Muscle layer of duodenum (tissue), 2 donors: ENCODE results near the gene DAB1.

Source experiments
- H3K27ac ChIP-seq: one replicate; pipeline ENCODE4 v1.7.0; 2013; ENCODE audit warnings: mild to moderate bottlenecking, low read length
- H3K27me3 ChIP-seq: one replicate; pipeline ENCODE4 v1.7.0; 2013; ENCODE audit warnings: low read depth, mild to moderate bottlenecking, control low read depth, low read length
- H3K36me3 ChIP-seq, 2 donors: one replicate each; pipeline ENCODE4 v1.7.0; 2013; ENCODE audit warnings: low read length in 2 of 2, control low read depth in 1 of 2, mild to moderate bottlenecking in 1 of 2; ENCODE audit not compliant: insufficient read depth in 2 of 2, control insufficient read depth in 1 of 2
- H3K4me1 ChIP-seq, 2 donors: one replicate each; pipeline ENCODE4 v1.7.0; 2013; ENCODE audit warnings: low read length in 2 of 2, mild to moderate bottlenecking in 2 of 2, control low read depth in 1 of 2, moderate library complexity in 1 of 2; ENCODE audit not compliant: insufficient read depth in 2 of 2, control insufficient read depth in 1 of 2
- H3K4me3 ChIP-seq, 2 donors: one replicate each; pipeline ENCODE4 v1.7.0; 2013; ENCODE audit warnings: low read length in 2 of 2, low read depth in 1 of 2, mild to moderate bottlenecking in 1 of 2
- H3K9me3 ChIP-seq, 2 donors: one replicate each; pipeline ENCODE4 v1.7.0; 2013; ENCODE audit warnings: low read length in 2 of 2, control low read depth in 1 of 2, mild to moderate bottlenecking in 1 of 2; ENCODE audit not compliant: control insufficient read depth in 1 of 2
- donor health status: healthy.

DAB1 gene

DNA sequence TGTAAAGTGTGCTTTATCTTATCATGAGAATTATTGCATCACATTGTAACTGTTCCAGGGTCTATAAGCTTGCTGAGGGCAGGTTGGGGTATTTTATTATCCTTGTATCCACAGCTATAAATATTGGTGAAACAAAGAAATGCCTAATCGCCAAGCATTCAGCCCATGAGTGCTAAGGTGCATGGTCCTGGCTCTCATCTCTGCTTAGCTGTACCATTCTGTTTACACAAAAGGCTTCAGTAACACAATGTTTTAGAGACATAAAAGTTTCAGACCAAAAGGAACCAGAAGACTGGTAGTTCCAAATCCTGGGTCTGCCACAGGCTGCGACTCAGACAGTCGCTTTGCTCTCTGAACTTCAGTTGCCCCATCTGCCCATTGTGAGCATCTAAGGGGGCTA, 358.4 kb downstream of the DAB1 start:
- Histone ChIP-seq H3K27me3 (no peaks in the 10 kb centered on the region), H3K4me3 (no peak overlapping the region), H3K36me3 (no peaks in the 10 kb centered on the region), H3K27ac (no peak overlapping the region), H3K9me3 (no peaks in the 10 kb centered on the region), H3K4me1 (peaks cover 0 to 11% of the 10 kb centered on the region in 2 donors)

DNA sequence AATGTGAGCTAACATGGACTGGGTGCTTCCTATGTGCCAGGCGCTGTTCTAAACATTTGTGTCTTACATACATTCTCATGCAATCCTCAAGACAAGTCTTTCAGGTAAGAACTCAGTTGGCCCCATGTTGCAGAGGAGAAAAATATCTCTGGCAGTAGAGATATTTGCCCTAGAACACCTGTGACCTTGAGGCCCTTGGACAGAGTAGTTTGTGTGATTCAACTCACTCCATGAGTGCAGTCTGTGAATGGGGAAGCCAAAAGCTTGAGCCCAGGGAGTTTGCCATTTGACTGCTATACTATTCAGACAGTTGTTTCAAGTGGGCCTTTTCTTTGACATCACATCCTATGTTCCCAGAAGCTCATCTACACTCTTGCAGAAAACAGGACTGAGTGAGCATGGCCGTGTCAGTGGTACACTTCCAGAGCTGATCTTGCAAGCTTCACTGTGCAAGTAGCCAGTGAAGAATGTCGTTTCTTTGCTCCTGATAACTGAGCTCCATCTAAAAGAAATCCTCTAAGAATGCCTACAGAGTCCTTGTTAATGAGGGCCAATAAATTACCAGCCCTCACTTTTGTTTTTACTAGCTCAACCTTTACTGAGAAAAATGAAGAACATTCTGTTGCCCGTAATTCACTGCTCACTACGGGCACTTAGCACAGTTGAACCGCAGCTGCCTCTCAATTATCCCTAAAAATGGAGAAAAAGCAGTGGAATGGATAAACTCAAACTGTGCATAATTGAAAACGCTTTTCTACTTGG, 359.3 kb downstream of the DAB1 start:
- Histone ChIP-seq H3K27ac (no peak overlapping the region), H3K9me3 (no peaks in the 10 kb centered on the region), H3K4me1 (peaks cover 0 to 11% of the 10 kb centered on the region in 2 donors)

DNA sequence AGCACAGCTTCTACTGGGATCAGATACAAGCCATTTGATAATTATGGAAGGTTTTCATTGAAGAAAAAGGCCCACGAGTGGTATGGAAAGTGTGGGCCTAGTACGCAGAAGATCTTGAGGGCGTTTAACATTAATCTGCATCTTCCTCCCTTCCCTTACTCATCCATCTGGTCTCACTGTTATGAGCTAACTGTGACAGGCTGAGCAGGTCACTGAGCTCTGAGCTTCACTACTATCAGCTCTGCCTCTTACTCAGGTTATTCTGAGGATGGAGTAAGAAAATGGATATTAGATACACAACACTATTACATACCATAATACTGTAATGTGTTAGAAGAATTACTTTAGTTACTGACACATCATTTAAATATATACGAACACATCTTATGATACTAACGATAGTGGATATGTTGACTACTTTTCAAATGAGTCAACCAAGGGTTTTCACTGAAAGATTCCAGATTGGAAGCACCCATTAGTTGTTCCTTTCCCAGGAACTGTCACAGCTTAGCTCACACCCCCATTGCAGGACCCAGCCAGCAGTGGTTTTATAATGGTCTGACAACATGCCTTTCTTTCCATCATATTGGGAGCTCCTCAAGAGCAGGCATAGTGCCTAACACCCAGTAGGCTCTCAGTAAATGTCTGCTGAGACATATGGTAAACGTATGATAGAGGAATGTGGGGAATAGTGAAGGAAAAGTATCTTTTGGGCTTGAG, 360.3 kb downstream of the DAB1 start:
- Histone ChIP-seq H3K36me3 (no peaks in the 10 kb centered on the region), H3K27ac (no peak overlapping the region), H3K27me3 (no peaks in the 10 kb centered on the region), H3K9me3 (no peaks in the 10 kb centered on the region), H3K4me3 (no peak overlapping the region), H3K4me1 (peaks cover 0 to 10% of the 10 kb centered on the region in 2 donors)

More for the DNA sequence above, 359.3 kb downstream of the DAB1 start:
- Histone ChIP-seq H3K27me3 (no peaks in the 10 kb centered on the region), H3K36me3 (no peaks in the 10 kb centered on the region), H3K4me3 (no peak overlapping the region)

DNA sequence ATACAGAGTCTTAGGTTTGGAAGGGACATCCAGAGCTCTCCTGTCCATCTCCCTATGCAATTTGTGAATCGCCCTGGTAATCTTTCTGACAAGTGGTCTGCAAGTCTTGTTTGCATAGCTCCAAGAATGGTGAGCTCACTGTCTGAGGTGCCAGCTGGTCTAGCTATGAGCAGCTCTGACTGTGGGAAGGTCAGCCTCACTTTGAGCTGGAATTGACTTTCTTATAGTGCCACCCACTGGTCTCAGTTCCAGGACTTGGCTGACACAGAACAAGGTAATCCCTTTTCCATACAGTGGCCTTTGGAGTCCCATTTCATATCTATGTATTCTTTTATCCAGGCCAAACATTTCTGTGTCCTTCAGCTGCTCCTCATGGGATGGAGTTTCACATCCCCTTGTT, 362.5 kb downstream of the DAB1 start:
- no peak overlapping the region for H3K27ac ChIP-seq
- no peak overlapping the region for H3K4me3 ChIP-seq
- no peaks in the 10 kb centered on the region for H3K9me3 ChIP-seq
- no peaks in the 10 kb centered on the region for H3K27me3 ChIP-seq
- H3K4me1 ChIP-seq = peaks cover 0 to 7% of the 10 kb centered on the region in 2 donors
- H3K36me3 ChIP-seq = no peaks in the 10 kb centered on the region

DNA sequence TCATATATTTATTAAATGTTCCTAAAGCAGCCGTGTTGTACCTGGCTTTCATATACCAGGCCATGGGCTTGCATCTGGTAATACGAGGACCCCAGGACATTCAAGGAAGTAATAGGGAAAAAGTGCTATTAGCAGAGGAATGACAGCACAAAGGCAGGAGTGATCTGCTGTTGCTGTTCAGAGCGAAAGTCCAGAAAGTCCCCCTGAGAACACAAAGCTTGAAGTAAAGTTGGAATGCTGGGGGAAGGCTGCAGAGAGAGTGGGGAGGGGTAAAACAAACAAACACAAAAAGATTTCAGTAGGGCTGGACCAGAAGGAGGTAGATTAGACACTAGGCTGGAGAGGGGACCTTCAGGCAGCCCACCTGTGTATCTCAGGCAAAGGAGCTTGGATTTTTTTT, 363.4 kb downstream of the DAB1 start:
- Histone ChIP-seq H3K4me1 (no peaks in the 10 kb centered on the region), H3K36me3 (no peaks in the 10 kb centered on the region), H3K4me3 (no peak overlapping the region), H3K27me3 (no peaks in the 10 kb centered on the region), H3K27ac (no peak overlapping the region), H3K9me3 (no peaks in the 10 kb centered on the region)

DNA sequence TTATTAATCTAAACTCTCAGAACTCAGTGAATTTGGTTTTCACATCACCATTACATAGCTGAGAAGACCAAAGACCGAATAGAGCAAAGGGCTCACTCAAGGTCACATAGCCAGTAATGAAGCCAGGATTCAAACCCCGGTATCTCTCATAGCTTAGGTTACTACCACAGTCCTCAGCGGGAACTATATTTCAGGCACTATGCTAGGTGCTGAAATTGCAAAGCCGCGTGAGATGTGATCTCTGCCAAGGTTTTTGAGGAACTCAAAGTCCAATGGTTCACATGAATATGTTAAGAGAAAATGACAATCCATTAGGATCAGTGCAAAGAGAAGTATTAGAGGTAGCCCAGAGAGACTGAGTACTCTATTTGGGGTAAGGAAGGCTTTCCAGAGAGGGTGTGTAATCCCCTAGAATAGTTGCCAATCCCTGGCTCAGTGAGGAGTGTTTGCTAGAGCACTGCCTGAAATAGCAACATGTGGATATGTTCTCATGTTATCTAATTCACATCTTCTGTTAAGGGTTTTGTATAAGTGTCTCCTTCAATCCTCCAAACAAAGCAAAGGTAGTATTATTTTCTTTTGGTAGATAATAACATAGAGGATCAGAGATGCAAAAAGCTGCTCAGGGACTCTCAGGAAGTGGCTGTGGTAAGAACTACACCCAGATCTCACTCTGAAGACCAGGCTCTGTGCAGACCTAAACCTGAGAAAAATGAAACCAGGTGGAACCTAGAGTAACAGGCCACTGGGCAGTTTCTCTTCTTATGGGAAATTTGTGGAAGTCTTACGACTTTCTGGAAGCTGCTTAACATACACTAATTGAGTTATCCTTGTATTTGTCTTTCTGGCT, 365.0 kb downstream of the DAB1 start:
- H3K27ac ChIP-seq = no peak overlapping the region
- no peak overlapping the region for H3K4me3 ChIP-seq
- H3K36me3 ChIP-seq = no peaks in the 10 kb centered on the region
- no peaks in the 10 kb centered on the region for H3K4me1 ChIP-seq
- no peaks in the 10 kb centered on the region for H3K9me3 ChIP-seq
- no peaks in the 10 kb centered on the region for H3K27me3 ChIP-seq

DNA sequence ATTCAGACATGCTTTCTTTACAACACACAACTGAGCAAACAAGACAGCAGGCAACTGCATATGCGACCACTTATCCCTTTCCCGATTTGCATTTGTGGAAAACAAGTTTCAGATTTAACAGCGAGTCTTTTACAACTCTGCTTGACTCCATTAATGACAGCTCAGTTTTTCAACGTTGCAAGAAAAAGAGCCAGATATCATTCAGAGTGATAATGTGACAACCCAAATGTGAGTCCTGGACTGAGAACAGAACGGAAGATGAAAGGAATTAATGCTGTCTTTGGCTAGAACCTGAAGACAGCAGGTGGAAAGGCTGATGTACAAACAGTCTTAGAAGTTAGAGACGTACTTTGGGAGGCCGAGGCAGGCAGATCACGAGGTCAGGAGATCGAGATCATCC, 375.0 kb downstream of the DAB1 start:
- Histone ChIP-seq H3K4me1 (no peaks in the 10 kb centered on the region), H3K27me3 (no peaks in the 10 kb centered on the region), H3K27ac (no peak overlapping the region), H3K36me3 (no peaks in the 10 kb centered on the region), H3K4me3 (no peak overlapping the region), H3K9me3 (no peaks in the 10 kb centered on the region)

DNA sequence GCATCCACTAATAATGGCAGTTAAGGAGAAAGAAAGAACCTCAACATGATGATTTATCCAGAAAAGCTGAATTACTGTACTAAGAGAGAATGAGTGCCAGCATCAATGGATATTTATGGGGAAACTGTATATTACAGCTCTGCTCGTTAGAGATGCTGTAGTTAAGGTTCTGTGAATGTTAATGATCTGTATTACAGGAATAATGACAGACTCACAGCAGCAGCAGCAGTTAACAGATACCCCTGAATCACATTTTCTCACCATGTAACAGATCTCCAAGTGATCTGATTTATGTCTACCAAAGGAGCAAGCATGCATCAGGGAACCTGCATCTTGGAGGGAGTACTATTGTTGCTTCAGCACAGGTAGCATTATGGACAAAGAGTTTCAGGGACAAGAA, 377.4 kb downstream of the DAB1 start:
- H3K4me3 ChIP-seq = no peak overlapping the region
- no peaks in the 10 kb centered on the region for H3K27me3 ChIP-seq
- no peak overlapping the region for H3K27ac ChIP-seq
- H3K9me3 ChIP-seq = no peaks in the 10 kb centered on the region
- H3K4me1 ChIP-seq = no peaks in the 10 kb centered on the region
- no peaks in the 10 kb centered on the region for H3K36me3 ChIP-seq

DNA sequence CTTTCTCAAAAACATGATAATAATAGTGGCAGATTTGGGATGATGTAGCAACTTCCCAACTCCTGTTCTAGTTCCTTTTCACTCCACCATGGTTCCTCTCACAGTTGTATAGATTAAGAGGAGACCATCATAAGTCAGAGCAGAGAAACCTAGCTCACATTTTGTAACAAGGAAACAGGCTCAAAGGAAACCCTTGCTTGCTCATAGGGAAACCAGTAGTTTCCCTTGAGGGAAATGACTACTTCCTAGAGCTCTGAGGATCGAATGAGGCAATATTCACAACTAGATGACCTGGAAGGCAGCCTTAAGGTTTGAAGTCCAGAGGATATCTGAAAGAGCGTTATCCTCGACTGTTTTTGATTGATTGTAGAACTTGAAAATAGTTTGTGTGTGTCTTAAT, 382.0 kb downstream of the DAB1 start:
- H3K9me3 ChIP-seq = no peaks in the 10 kb centered on the region
- no peak overlapping the region for H3K27ac ChIP-seq
- no peaks in the 10 kb centered on the region for H3K36me3 ChIP-seq
- no peaks in the 10 kb centered on the region for H3K27me3 ChIP-seq
- no peak overlapping the region for H3K4me3 ChIP-seq
- H3K4me1 ChIP-seq = no peaks in the 10 kb centered on the region

DNA sequence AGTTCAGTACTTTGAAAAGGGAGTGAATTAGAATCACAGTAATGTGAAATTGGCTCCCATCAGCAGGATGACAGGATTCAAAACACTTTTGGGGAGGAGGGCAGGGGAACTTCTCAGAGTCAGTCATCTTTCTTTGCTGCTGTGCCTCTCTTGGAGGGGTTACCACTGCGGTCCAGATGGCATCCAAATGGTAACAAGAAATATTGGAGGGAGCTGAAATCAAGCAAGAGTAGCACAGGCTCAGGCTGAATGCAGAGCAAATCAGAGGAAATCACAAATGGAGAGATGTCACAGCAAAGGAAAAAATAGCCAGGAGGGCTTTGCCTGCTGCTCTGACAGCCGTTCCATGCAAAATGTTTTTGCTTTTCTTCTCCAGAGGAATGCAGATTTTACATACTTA, 383.0 kb downstream of the DAB1 start:
- H3K27me3 ChIP-seq = no peaks in the 10 kb centered on the region
- no peak overlapping the region for H3K27ac ChIP-seq
- no peaks in the 10 kb centered on the region for H3K4me1 ChIP-seq

More for the DNA sequence above, 383.0 kb downstream of the DAB1 start:
- Histone ChIP-seq H3K4me3 (no peak overlapping the region), H3K36me3 (no peaks in the 10 kb centered on the region), H3K9me3 (no peaks in the 10 kb centered on the region)
